ENCODE data around the gene ACTR1B. TPM values are rescaled to one million over a fixed set of nuclear protein-coding genes. Genes with fewer than 3 reads are reported as not detected.

Gene ACTR1B
- total RNA-seq, 4 donors from 2014 or later = 31.5 to 84.8 (median 54.8) TPM

DNA sequence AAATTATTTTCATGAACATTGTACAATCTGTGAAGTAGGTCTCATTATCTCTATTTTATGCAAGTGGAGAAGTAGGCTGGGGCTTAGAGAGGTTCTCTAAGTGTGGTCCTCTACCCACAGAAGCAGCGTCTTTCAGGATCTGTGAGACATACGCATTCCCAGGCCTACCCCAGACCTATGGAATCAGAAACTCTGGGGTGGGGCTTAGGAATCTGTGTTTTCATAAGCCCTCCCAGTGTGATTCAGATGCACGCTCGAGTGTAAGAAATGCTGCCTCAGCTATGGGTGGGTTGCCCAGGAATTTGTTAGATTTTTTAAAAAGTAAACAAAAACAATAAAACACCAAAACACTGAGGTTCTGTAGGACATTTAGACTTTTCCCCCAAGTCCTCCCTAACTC, 34.7 kb upstream of the ACTR1B start:
- TF ChIP-seq, protein P1, sequence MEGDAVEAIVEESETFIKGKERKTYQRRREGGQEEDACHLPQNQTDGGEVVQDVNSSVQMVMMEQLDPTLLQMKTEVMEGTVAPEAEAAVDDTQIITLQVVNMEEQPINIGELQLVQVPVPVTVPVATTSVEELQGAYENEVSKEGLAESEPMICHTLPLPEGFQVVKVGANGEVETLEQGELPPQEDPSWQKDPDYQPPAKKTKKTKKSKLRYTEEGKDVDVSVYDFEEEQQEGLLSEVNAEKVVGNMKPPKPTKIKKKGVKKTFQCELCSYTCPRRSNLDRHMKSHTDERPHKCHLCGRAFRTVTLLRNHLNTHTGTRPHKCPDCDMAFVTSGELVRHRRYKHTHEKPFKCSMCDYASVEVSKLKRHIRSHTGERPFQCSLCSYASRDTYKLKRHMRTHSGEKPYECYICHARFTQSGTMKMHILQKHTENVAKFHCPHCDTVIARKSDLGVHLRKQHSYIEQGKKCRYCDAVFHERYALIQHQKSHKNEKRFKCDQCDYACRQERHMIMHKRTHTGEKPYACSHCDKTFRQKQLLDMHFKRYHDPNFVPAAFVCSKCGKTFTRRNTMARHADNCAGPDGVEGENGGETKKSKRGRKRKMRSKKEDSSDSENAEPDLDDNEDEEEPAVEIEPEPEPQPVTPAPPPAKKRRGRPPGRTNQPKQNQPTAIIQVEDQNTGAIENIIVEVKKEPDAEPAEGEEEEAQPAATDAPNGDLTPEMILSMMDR (IDR thresholded peaks at IDR 0.05; ENCODE audit: low read depth) = no peak

DNA sequence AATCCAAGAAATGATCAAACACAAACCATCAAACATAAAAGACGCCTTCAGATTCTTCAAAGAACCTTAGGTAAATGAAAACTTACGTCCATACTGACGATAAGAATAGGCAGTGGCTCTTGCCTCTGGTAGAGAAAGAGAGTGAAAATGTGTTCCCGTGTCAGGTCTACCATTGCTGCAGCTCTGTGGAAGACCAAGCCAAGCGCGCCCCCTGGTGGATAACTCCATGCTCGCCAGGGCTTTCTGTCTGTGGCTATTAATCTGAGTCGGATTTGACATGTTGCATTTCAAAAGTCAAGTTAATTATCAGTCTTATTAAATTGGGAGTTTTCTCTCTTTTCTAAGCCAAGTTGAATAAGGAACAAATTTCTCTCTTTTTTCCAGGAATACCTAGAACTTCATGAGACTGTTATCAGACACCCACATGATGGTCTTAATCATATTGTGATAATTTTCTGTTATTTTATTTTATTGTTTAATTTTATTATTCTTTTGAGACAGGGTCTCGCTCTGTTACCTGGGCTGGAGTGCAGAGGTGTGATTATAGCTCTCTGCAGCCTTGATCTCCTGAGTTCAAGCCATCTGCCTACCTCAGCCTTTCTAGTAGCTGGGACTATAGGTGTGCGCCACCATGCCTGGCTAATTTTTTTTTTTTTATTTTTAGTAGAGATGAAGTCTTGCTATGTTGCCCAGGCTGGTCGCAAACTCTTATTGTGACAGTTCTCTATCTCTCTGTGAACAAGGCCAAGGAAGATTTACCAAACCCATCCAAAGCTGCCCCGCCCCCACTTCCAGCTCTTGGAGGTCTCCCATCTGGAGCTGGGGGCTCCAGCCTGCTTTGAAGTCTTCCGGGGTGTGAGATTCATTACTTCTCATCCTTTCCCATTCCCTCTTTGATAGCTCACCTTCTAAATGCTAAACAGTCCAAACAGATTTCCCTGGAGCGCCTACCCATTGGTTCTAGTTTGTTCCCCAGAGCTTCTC, 33.7 kb upstream of the ACTR1B start:
- TF ChIP-seq, protein P1 (IDR thresholded peaks at IDR 0.05; ENCODE audit: low read depth) = no peak

GRCh38 chr2:97695744-97696143, 31.9 kb upstream of the ACTR1B start:
- TF ChIP-seq, protein P1 (IDR thresholded peaks at IDR 0.05; ENCODE audit: low read depth) = no peak

- TF ChIP-seq, protein P1 (IDR thresholded peaks at IDR 0.05; ENCODE audit: low read depth) = no peak
These were observed 29.6 kb upstream of the ACTR1B start for GRCh38 chr2:97693476-97693875.

DNA sequence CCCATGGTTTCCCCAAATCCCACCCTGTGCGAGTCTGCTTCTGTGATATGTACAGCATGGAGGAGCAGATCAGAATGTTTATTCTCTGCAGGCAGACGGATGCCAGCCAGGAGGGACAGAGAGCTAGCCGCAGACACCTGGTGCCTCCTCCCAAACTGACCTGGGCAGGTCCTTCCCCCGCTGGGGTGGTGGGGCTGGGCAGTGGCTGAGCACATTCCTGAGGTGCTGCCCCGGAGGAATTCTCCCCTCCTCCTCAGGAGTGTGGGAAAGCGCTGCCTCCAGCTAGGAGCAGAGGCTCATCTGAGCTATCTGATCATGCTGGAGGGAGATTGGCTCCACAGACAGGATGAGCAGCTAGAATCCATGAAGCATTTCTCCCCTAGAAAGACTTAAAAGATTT, 27.3 kb upstream of the ACTR1B start:
- TF ChIP-seq, protein P1 (IDR thresholded peaks at IDR 0.05; ENCODE audit: low read depth) = no peak

DNA sequence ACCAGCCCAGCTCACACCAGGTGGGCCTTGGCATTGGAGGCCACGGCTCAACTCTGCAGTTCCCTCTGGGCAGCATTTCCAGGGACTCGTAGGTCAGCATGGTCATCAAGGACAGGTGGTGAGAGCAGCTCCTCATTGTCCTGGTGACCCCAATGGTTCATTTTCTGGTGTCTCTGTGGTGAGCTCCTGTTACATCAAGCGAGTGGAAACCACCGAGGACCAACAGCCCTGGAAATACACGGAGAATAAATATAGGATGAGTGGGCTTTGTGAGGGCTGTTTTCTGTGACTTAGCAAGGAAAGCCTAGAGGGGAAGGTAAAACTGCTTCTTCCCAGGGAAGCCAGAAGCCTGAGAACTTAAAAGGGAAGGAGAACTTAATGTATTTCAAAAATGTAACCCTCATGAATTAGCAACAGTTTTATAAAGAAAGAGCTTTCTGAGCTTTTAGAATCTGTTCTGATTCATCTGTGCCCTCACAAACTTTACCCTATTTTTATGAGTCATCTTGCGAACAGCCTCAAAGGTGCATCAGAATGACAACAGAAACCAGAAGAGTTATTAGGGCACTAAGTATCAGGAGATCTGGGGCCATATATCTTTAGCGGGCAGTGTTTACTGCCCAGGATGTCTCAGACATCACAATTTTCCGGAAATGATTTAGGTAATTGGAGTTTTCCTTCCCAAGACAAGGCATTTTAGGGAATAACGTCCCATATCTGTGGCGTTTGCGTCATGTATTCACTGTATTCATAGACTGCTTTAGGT, 24.4 kb upstream of the ACTR1B start:
- TF ChIP-seq, protein P1 (IDR thresholded peaks at IDR 0.05; ENCODE audit: low read depth) = no peak

DNA sequence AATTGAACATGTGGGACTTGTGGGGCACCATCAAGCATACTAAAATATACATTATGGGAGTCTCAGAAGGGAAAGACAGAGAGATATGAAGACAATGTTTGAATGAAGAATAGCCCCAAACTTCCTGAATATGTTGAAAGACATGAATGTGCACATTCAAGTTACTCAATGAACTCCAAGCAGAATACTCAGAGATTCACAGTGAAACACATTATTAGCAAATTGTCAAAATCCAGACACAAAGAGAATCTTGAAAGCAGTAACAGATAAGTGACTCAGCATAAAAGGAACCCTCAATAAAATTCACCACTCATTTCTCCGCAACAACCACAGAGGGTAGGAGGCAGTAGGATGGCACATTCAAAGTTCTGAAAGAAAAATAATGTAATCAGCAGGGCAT, 14.5 kb upstream of the ACTR1B start:
- TF ChIP-seq, protein P1 (IDR thresholded peaks at IDR 0.05; ENCODE audit: low read depth) = no peak

Measured in subcutaneous adipose tissue (tissue), 4 donors.